Breast epithelium (tissue), 3 donors: Measurements from ENCODE around the gene HCFC1R1.

Source experiments
- CTCF ChIP-seq, 3 donors: fragments of 450-650 bp; IDR thresholded peaks; one replicate each; pipeline ENCODE4 v1.5.1; 2016 to 2017; ENCODE audit warnings: antibody characterized with exemption in 3 of 3, mild to moderate bottlenecking in 3 of 3, moderate library complexity in 3 of 3
- POLR2AphosphoS5 ChIP-seq, 3 donors: sonication (generic); formaldehyde crosslinking; IDR thresholded peaks; one replicate each; pipeline ENCODE4 v1.6.1; 2017; ENCODE audit warnings: antibody characterized with exemption in 3 of 3

- no peak for TF ChIP-seq POLR2AphosphoS5 (IDR thresholded peaks at IDR 0.05)
- no peak for TF ChIP-seq CTCF (IDR thresholded peaks at IDR 0.05)
These were observed 50.0 kb downstream of the HCFC1R1 start for GRCh38 chr16:2973605-2974318.
